Adrenal gland (tissue), 5 donors: ENCODE data around the gene RCAN3.

Experiments
- POLR2A ChIP-seq, 2 donors: fragments of 450-650 bp; IDR thresholded peaks; one replicate each; pipeline ENCODE4 v1.6.1; 2017; ENCODE audit warnings: antibody characterized with exemption in 2 of 2, mild to moderate bottlenecking in 2 of 2, moderate library complexity in 1 of 2
- TF ChIP-seq, protein P1 (sequence below), 6 experiments: fragments of 450-650 bp in 4 of 6; fragments of 200-600 bp in 2 of 6; sonication (generic) in 1 of 6; IDR thresholded peaks; 1 replicate in 5 of 6; 2 replicates in 1 of 6; pipeline versions ENCODE4 v1.5.1 to v1.8.0; 2016 to 2021; ENCODE audit warnings: antibody characterized with exemption in 6 of 6, mild to moderate bottlenecking in 2 of 6, moderate library complexity in 1 of 6
- donor health status: DM: no; HTN: no; CAD: no.

GRCh38 chr1:24503870-24504523 lies 1.4 kb downstream of the RCAN3 start:
- TF ChIP-seq, protein P1, sequence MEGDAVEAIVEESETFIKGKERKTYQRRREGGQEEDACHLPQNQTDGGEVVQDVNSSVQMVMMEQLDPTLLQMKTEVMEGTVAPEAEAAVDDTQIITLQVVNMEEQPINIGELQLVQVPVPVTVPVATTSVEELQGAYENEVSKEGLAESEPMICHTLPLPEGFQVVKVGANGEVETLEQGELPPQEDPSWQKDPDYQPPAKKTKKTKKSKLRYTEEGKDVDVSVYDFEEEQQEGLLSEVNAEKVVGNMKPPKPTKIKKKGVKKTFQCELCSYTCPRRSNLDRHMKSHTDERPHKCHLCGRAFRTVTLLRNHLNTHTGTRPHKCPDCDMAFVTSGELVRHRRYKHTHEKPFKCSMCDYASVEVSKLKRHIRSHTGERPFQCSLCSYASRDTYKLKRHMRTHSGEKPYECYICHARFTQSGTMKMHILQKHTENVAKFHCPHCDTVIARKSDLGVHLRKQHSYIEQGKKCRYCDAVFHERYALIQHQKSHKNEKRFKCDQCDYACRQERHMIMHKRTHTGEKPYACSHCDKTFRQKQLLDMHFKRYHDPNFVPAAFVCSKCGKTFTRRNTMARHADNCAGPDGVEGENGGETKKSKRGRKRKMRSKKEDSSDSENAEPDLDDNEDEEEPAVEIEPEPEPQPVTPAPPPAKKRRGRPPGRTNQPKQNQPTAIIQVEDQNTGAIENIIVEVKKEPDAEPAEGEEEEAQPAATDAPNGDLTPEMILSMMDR (IDR thresholded peaks at IDR 0.05), result no peak
- no peak for TF ChIP-seq POLR2A (IDR thresholded peaks at IDR 0.05)
